ENCODE data around the gene TANGO6.

Gene TANGO6

GRCh38 chr16:69069504-69069903 is 226.2 kb downstream of the TANGO6 start:
- H3K27me3 ChIP-seq (ENCODE audit: control insufficient read depth, insufficient read depth, low read length), result no peaks in the 10 kb centered on the region
- H3K36me3 ChIP-seq (ENCODE audit: control insufficient read depth, insufficient read depth, low read length), result no peaks in the 10 kb centered on the region
- no peak overlapping the region for H2AFZ ChIP-seq
- no peaks in the 10 kb centered on the region for H3K79me2 ChIP-seq
- no peaks in the 10 kb centered on the region for H3K9me3 ChIP-seq (ENCODE audit: control insufficient read depth, low read length)
- TF ChIP-seq CTCF (IDR thresholded peaks at IDR 0.05), result no peak
- no peak overlapping the region for H3K4me2 ChIP-seq (ENCODE audit: low read length)
- no peak overlapping the region for H3K9ac ChIP-seq
- H3K4me3 ChIP-seq (ENCODE audit: low read depth, low read length), result no peak overlapping the region
- no peak overlapping the region for H3K27ac ChIP-seq
- no peaks in the 10 kb centered on the region for H3K4me1 ChIP-seq

GRCh38 chr16:69071036-69071435 is 227.7 kb downstream of the TANGO6 start:
- no peaks in the 10 kb centered on the region for H3K4me1 ChIP-seq
- no peak overlapping the region for H3K4me3 ChIP-seq (ENCODE audit: low read depth, low read length)
- H3K9me3 ChIP-seq (ENCODE audit: control insufficient read depth, low read length), result no peaks in the 10 kb centered on the region
- no peak for TF ChIP-seq CTCF (IDR thresholded peaks at IDR 0.05)
- no peaks in the 10 kb centered on the region for H3K79me2 ChIP-seq
- no peak overlapping the region for H3K9ac ChIP-seq
- no peak overlapping the region for H3K4me2 ChIP-seq (ENCODE audit: low read length)
- H3K27ac ChIP-seq, result no peak overlapping the region
- no peak overlapping the region for H2AFZ ChIP-seq
- H3K27me3 ChIP-seq (ENCODE audit: control insufficient read depth, insufficient read depth, low read length), result no peaks in the 10 kb centered on the region
- no peaks in the 10 kb centered on the region for H3K36me3 ChIP-seq (ENCODE audit: control insufficient read depth, insufficient read depth, low read length)

GRCh38 chr16:69072640-69072974 is 229.3 kb downstream of the TANGO6 start:
- Histone ChIP-seq H3K27ac (no peak overlapping the region), H3K79me2 (no peaks in the 10 kb centered on the region), H3K4me3 (ENCODE audit: low read depth, low read length) (no peak overlapping the region), H3K4me2 (ENCODE audit: low read length) (no peak overlapping the region), H3K27me3 (ENCODE audit: control insufficient read depth, insufficient read depth, low read length) (no peaks in the 10 kb centered on the region), H3K4me1 (no peaks in the 10 kb centered on the region), H3K36me3 (ENCODE audit: control insufficient read depth, insufficient read depth, low read length) (no peaks in the 10 kb centered on the region), H3K9ac (no peak overlapping the region), H2AFZ (no peak overlapping the region), H3K9me3 (ENCODE audit: control insufficient read depth, low read length) (no peaks in the 10 kb centered on the region)
- TF ChIP-seq CTCF (IDR thresholded peaks at IDR 0.05), result no peak

GRCh38 chr16:69073181-69073702 is 229.9 kb downstream of the TANGO6 start:
- Histone ChIP-seq H3K9me3 (ENCODE audit: control insufficient read depth, low read length) (no peaks in the 10 kb centered on the region), H3K9ac (no peak overlapping the region)
- TF ChIP-seq CTCF (IDR thresholded peaks at IDR 0.05), result no peak

GRCh38 chr16:69077251-69077650 is 233.9 kb downstream of the TANGO6 start:
- no peak for TF ChIP-seq CTCF (IDR thresholded peaks at IDR 0.05)
- no peak overlapping the region for H3K9ac ChIP-seq

More at GRCh38 chr16:69073181-69073702, 229.9 kb downstream of the TANGO6 start:
- Histone ChIP-seq H3K36me3 (ENCODE audit: control insufficient read depth, insufficient read depth, low read length) (no peaks in the 10 kb centered on the region), H2AFZ (no peak overlapping the region), H3K27ac (no peak overlapping the region), H3K4me1 (no peaks in the 10 kb centered on the region), H3K4me3 (ENCODE audit: low read depth, low read length) (no peak overlapping the region), H3K27me3 (ENCODE audit: control insufficient read depth, insufficient read depth, low read length) (no peaks in the 10 kb centered on the region), H3K79me2 (no peaks in the 10 kb centered on the region), H3K4me2 (ENCODE audit: low read length) (no peak overlapping the region)

More at GRCh38 chr16:69077251-69077650, 233.9 kb downstream of the TANGO6 start:
- no peaks in the 10 kb centered on the region for H3K36me3 ChIP-seq (ENCODE audit: control insufficient read depth, insufficient read depth, low read length)
- no peaks in the 10 kb centered on the region for H3K4me1 ChIP-seq
- no peaks in the 10 kb centered on the region for H3K9me3 ChIP-seq (ENCODE audit: control insufficient read depth, low read length)
- no peaks in the 10 kb centered on the region for H3K79me2 ChIP-seq
- no peak overlapping the region for H3K27ac ChIP-seq
- H3K4me2 ChIP-seq (ENCODE audit: low read length), result no peak overlapping the region
- no peak overlapping the region for H2AFZ ChIP-seq
- no peaks in the 10 kb centered on the region for H3K27me3 ChIP-seq (ENCODE audit: control insufficient read depth, insufficient read depth, low read length)
- H3K4me3 ChIP-seq (ENCODE audit: low read depth, low read length), result no peak overlapping the region
